Measurements from ENCODE around the gene STRBP.

- TF ChIP-seq CTCF (IDR thresholded peaks at IDR 0.05) = no peak
- no peak for TF ChIP-seq POLR2A (IDR thresholded peaks at IDR 0.05)
These were observed 102.6 kb downstream of the STRBP start for GRCh38 chr9:123165813-123166212.

Measured in testis (tissue), 2 donors.